Mammary epithelial cell (primary cell): ENCODE results near the gene POC1A.

Experiments
- EZH2 ChIP-seq: IDR thresholded peaks from 2 replicates; pipeline ENCODE4 v1.6.1; 2012; ENCODE audit warnings: low read length, inconsistent platforms, borderline replicate concordance
- TF ChIP-seq, protein P1 (sequence below), 2 donors: IDR thresholded peaks in 1 of 2; conservative IDR thresholded peaks in 1 of 2; 2 replicates each; pipeline ENCODE4 v1.5.1; 2011 to 2012; ENCODE audit warnings: inconsistent platforms in 2 of 2, low read length in 2 of 2, mild to moderate bottlenecking in 2 of 2, control low read depth in 1 of 2, low read depth in 1 of 2; ENCODE audit not compliant: insufficient read depth in 1 of 2; ENCODE audit errors: extremely low read depth in 1 of 2

DNA sequence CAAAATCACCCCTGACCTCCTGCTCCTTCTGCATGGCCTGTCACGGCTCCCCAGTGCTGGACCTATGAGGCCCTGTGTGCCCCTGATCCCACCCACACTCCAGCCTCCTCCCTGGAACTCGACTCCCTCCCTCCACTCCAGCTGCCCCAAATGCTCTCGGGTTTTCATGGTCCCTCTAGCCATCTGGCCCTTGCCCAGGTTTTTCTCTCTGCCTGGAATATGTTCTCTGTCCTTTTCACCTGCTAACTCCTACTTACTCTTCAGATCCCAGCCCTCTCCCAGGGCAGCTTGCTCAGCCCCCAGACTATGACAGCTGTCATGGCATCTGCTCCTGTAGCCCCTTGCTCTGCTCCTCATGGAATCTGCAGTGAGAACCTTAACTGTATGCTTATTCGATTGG lies 128.2 kb downstream of the POC1A start:
- TF ChIP-seq, protein P1, sequence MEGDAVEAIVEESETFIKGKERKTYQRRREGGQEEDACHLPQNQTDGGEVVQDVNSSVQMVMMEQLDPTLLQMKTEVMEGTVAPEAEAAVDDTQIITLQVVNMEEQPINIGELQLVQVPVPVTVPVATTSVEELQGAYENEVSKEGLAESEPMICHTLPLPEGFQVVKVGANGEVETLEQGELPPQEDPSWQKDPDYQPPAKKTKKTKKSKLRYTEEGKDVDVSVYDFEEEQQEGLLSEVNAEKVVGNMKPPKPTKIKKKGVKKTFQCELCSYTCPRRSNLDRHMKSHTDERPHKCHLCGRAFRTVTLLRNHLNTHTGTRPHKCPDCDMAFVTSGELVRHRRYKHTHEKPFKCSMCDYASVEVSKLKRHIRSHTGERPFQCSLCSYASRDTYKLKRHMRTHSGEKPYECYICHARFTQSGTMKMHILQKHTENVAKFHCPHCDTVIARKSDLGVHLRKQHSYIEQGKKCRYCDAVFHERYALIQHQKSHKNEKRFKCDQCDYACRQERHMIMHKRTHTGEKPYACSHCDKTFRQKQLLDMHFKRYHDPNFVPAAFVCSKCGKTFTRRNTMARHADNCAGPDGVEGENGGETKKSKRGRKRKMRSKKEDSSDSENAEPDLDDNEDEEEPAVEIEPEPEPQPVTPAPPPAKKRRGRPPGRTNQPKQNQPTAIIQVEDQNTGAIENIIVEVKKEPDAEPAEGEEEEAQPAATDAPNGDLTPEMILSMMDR (conservative IDR thresholded peaks at IDR 0.05 in 1 of 2, IDR thresholded peaks at IDR 0.05 in 1 of 2; ENCODE audit: extremely low read depth in 1 of 2, insufficient read depth in 1 of 2, low read depth in 1 of 2, low read length in 2 of 2), result no peak
- TF ChIP-seq EZH2, result no peak
